ENCODE results near the gene ABCC8. TPM values are rescaled to one million over a fixed set of nuclear protein-coding genes. Genes with fewer than 3 reads are reported as not detected.

ABCC8 gene
- total and polyA plus RNA-seq, 2 experiments from 2014 or later = 2.2 TPM; not detected in 1

DNA sequence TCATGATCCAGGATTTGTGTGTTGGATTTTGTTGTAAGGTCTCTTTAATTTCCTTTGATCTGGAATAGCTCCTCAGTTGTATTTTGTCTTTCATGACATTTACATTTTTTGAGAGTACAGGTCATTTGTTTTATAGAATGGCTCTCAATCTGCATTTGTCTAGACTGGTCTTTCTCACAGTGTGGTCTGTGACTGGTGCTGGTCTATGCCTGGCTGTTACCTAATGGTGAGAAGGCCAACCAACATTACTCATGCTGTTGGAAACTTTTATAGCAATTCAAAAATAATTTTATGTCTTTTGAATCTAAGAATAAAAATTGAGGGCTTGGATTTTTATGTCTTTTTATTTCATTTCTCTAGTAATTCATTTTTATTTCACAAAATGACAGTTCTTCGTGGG lies 129.0 kb downstream of the ABCC8 start:
- no peaks in the 10 kb centered on the region for H4K20me1 ChIP-seq (ENCODE audit: insufficient read depth, poor library complexity, severe bottlenecking)
- peaks cover 8% of the 10 kb centered on the region for H3K27me3 ChIP-seq
- H3K4me2 ChIP-seq = no peak overlapping the region
- H3K36me3 ChIP-seq (replicated peaks; ENCODE audit: insufficient read depth, low read depth) = no peaks in the 10 kb centered on the region
- no peak overlapping the region for H3K4me3 ChIP-seq
- H3K79me2 ChIP-seq = no peaks in the 10 kb centered on the region
- no peak overlapping the region for H2AFZ ChIP-seq
- H3K9me3 ChIP-seq (ENCODE audit: low read depth) = no peaks in the 10 kb centered on the region
- TF ChIP-seq, protein P1, sequence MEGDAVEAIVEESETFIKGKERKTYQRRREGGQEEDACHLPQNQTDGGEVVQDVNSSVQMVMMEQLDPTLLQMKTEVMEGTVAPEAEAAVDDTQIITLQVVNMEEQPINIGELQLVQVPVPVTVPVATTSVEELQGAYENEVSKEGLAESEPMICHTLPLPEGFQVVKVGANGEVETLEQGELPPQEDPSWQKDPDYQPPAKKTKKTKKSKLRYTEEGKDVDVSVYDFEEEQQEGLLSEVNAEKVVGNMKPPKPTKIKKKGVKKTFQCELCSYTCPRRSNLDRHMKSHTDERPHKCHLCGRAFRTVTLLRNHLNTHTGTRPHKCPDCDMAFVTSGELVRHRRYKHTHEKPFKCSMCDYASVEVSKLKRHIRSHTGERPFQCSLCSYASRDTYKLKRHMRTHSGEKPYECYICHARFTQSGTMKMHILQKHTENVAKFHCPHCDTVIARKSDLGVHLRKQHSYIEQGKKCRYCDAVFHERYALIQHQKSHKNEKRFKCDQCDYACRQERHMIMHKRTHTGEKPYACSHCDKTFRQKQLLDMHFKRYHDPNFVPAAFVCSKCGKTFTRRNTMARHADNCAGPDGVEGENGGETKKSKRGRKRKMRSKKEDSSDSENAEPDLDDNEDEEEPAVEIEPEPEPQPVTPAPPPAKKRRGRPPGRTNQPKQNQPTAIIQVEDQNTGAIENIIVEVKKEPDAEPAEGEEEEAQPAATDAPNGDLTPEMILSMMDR (IDR thresholded peaks at IDR 0.05; ENCODE audit: poor library complexity) = no peak
- no peak for TF ChIP-seq EZH2phosphoT487 (IDR thresholded peaks at IDR 0.05; ENCODE audit: low read depth, severe bottlenecking, unreplicated experiment)
- TF ChIP-seq EZH2 (IDR thresholded peaks at IDR 0.05; ENCODE audit: borderline replicate concordance) = no peak
- no peaks in the 10 kb centered on the region for H3K4me1 ChIP-seq (ENCODE audit: insufficient read depth)
- no peak overlapping the region for H3K27ac ChIP-seq
- no peak for DNase-seq (ENCODE audit: low spot score)
- H3K9me2 ChIP-seq (replicated peaks; ENCODE audit: insufficient read depth) = no peaks in the 10 kb centered on the region
- 63% methylated on average over 1 of the region's 1 CpG for WGBS (ENCODE audit: low lambda C conversion rate, missing lambda C conversion rate)

DNA sequence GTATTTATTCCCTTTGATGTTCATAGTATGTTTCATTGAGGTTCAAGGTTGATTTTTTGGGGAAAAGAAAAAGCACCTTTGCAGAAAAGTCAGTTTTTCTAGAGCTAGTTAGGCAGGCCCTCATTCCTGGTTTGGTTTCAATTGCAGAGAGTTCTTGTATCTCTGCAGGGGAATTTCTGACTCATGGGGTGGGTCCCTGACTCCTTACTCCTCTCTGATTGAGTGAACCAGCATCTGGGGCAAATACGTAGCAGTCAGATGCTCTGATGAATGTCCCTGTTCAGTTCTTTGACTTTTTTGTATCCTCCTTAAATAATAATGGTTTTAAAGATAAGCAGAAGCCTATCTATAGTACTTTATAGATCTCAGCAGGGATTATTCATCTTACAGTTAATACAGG lies 132.7 kb downstream of the ABCC8 start:
- 81% methylated on average over 1 of the region's 1 CpG for WGBS (ENCODE audit: low lambda C conversion rate, missing lambda C conversion rate)

DNA sequence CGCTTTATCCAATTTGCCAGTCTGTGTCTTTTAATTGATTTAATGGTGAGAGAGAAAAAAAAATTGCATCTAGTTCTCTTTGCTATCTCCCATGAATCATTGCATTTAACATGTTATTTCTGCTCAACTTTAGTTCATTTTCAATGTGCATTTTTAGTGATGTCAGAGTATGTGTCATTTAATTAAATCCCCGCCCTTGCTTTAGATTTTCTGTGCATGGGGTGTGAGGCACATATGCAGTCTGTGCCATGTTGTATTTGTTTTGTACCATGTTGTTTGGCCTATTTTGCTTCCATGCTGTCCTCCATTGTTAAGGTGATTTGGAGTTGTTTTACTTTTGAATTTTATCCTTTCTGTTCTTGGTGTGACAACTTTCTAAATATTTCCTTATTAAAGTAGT lies 133.4 kb downstream of the ABCC8 start:
- Histone ChIP-seq H3K9me2 (replicated peaks; ENCODE audit: insufficient read depth) (no peaks in the 10 kb centered on the region), H3K79me2 (no peaks in the 10 kb centered on the region), H3K4me2 (no peak overlapping the region), H3K36me3 (replicated peaks; ENCODE audit: insufficient read depth, low read depth) (no peaks in the 10 kb centered on the region), H2AFZ (no peak overlapping the region), H3K4me1 (ENCODE audit: insufficient read depth) (no peaks in the 10 kb centered on the region), H4K20me1 (ENCODE audit: insufficient read depth, poor library complexity, severe bottlenecking) (no peaks in the 10 kb centered on the region), H3K4me3 (no peak overlapping the region), H3K27me3 (no peaks in the 10 kb centered on the region), H3K27ac (no peak overlapping the region), H3K9me3 (ENCODE audit: low read depth) (no peaks in the 10 kb centered on the region)
- no peak for DNase-seq (ENCODE audit: low spot score)
- 97% methylated on average over 2 of the region's 2 CpGs for WGBS (ENCODE audit: low lambda C conversion rate, missing lambda C conversion rate)
- TF ChIP-seq EZH2phosphoT487 (IDR thresholded peaks at IDR 0.05; ENCODE audit: low read depth, severe bottlenecking, unreplicated experiment) = no peak
- no peak for TF ChIP-seq EZH2 (IDR thresholded peaks at IDR 0.05; ENCODE audit: borderline replicate concordance)
- TF ChIP-seq, protein P1 (IDR thresholded peaks at IDR 0.05; ENCODE audit: poor library complexity) = no peak

More for the DNA sequence above, 132.7 kb downstream of the ABCC8 start:
- no peaks in the 10 kb centered on the region for H3K36me3 ChIP-seq (replicated peaks; ENCODE audit: insufficient read depth, low read depth)
- DNase-seq (ENCODE audit: low spot score) = peak; percentile 31
- no peak overlapping the region for H3K27ac ChIP-seq
- no peak overlapping the region for H3K4me3 ChIP-seq
- no peaks in the 10 kb centered on the region for H3K27me3 ChIP-seq
- H3K4me1 ChIP-seq (ENCODE audit: insufficient read depth) = no peaks in the 10 kb centered on the region
- TF ChIP-seq, protein P1 (IDR thresholded peaks at IDR 0.05; ENCODE audit: poor library complexity) = no peak
- TF ChIP-seq EZH2phosphoT487 (IDR thresholded peaks at IDR 0.05; ENCODE audit: low read depth, severe bottlenecking, unreplicated experiment) (no peak), EZH2 (IDR thresholded peaks at IDR 0.05; ENCODE audit: borderline replicate concordance) (no peak)
- no peaks in the 10 kb centered on the region for H3K9me3 ChIP-seq (ENCODE audit: low read depth)
- no peaks in the 10 kb centered on the region for H3K9me2 ChIP-seq (replicated peaks; ENCODE audit: insufficient read depth)
- H4K20me1 ChIP-seq (ENCODE audit: insufficient read depth, poor library complexity, severe bottlenecking) = no peaks in the 10 kb centered on the region
- no peak overlapping the region for H2AFZ ChIP-seq
- no peaks in the 10 kb centered on the region for H3K79me2 ChIP-seq
- H3K4me2 ChIP-seq = no peak overlapping the region

Other genes starting within 250 kb of the ABCC8 start
- 73.2 and 93.4 TPM in 2 replicates for gene NUCB2, start 200.1 kb downstream of the ABCC8 start, total RNA-seq
- gene NUCB2, start 200.1 kb downstream of the ABCC8 start, polyA plus RNA-seq = 196 and 202 TPM in 2 replicates
- 13.8 and 15.2 TPM in 2 replicates for gene NCR3LG1, start 125.0 kb downstream of the ABCC8 start, total RNA-seq
- 3.1 and 3.7 TPM in 2 replicates for gene NCR3LG1, start 125.0 kb downstream of the ABCC8 start, polyA plus RNA-seq
- 2.5 and 10.5 TPM in 2 replicates for gene KCNJ11, start 88.2 kb downstream of the ABCC8 start, total RNA-seq
- 0.31 and 1.6 TPM in 2 replicates for gene KCNJ11, start 88.2 kb downstream of the ABCC8 start, polyA plus RNA-seq
- gene USH1C, start 67.6 kb upstream of the ABCC8 start, total RNA-seq = 58.8 and 60.6 TPM in 2 replicates
- 54.0 and 54.3 TPM in 2 replicates for gene USH1C, start 67.6 kb upstream of the ABCC8 start, polyA plus RNA-seq
- gene OTOG, start 70.4 kb upstream of the ABCC8 start, total RNA-seq = 0.16 and 0.27 TPM in 2 replicates
- 0.06 and 2.0 TPM in 2 replicates for gene OTOG, start 70.4 kb upstream of the ABCC8 start, polyA plus RNA-seq
- gene MYOD1, start 242.7 kb upstream of the ABCC8 start, total RNA-seq = not detected in 2 replicates
- not detected in 2 replicates for gene MYOD1, start 242.7 kb upstream of the ABCC8 start, polyA plus RNA-seq

Measured in hepatocyte (in vitro differentiated cells).